ENCODE measurements around the gene UBE4B.

GRCh38 chr1:10225573-10225972 lies 192.8 kb downstream of the UBE4B start:
- TF ChIP-seq, protein P1, sequence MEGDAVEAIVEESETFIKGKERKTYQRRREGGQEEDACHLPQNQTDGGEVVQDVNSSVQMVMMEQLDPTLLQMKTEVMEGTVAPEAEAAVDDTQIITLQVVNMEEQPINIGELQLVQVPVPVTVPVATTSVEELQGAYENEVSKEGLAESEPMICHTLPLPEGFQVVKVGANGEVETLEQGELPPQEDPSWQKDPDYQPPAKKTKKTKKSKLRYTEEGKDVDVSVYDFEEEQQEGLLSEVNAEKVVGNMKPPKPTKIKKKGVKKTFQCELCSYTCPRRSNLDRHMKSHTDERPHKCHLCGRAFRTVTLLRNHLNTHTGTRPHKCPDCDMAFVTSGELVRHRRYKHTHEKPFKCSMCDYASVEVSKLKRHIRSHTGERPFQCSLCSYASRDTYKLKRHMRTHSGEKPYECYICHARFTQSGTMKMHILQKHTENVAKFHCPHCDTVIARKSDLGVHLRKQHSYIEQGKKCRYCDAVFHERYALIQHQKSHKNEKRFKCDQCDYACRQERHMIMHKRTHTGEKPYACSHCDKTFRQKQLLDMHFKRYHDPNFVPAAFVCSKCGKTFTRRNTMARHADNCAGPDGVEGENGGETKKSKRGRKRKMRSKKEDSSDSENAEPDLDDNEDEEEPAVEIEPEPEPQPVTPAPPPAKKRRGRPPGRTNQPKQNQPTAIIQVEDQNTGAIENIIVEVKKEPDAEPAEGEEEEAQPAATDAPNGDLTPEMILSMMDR (conservative IDR thresholded peaks at IDR 0.05) = no peak
- TF ChIP-seq ZFX (IDR thresholded peaks at IDR 0.05) = no peak
